H7 (cell line): ENCODE results near the gene FGF14. TPM values are rescaled to one million over a fixed set of nuclear protein-coding genes. Genes with fewer than 3 reads are reported as not detected.
"Not testable (repeated sequence)": the region's sequence is repeated elsewhere in the genome, so short reads cannot be mapped to it uniquely, and the experiment has no call there.

ENCODE experiments used
- DNase-seq: peaks from one replicate; pipeline ENCODE4 v3.0.0; 2012
- H3K27me3 ChIP-seq: 2 replicates; pipeline ENCODE4 v1.6.0; 2011; ENCODE audit warnings: mild to moderate bottlenecking, low read length; ENCODE audit not compliant: control insufficient read depth, insufficient read depth
- H3K36me3 ChIP-seq: replicated peaks from 2 replicates; pipeline ENCODE4 v1.5.1; 2011; ENCODE audit warnings: low read length; ENCODE audit not compliant: control insufficient read depth, insufficient read depth
- H3K4me3 ChIP-seq: 2 replicates; pipeline ENCODE4 v1.5.1; 2011; ENCODE audit warnings: low read depth, mild to moderate bottlenecking, control low read depth, low read length, moderate library complexity; ENCODE audit not compliant: insufficient read depth
- total RNA-seq: library from RNA; depleted of rRNA; stranded (reverse); fragments of >200 nt; shearing (Covaris generic); gene quantifications from 2 replicates; pipeline ENCODE4 v1.2.3, GENCODE V29; 2014

FGF14 gene
- total RNA-seq, 1 experiment from 2014 or later: 0.73 TPM

DNA sequence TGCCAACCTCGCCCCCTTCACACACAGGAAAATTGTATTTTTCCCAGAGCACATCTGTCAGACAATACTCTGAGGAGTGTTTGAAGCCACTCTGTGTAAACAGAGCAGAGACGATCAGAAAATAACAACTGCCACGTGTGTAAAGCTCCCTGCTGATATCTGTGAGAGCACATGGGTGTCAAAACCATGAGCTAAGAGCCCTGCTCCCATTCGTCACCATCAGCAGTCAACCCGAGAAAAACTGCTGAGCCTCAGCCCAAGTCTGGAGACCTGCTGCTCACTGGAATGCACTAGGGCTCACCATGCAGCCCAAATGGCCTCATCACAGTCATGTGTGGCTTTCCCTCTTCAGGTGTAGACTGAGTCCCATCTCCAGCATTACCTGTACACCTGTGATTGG, 304.1 kb downstream of the FGF14 start:
- no peaks in the 10 kb centered on the region for H3K27me3 ChIP-seq
- no peak overlapping the region for H3K4me3 ChIP-seq
- no peaks in the 10 kb centered on the region for H3K36me3 ChIP-seq
- DNase-seq: no peak

DNA sequence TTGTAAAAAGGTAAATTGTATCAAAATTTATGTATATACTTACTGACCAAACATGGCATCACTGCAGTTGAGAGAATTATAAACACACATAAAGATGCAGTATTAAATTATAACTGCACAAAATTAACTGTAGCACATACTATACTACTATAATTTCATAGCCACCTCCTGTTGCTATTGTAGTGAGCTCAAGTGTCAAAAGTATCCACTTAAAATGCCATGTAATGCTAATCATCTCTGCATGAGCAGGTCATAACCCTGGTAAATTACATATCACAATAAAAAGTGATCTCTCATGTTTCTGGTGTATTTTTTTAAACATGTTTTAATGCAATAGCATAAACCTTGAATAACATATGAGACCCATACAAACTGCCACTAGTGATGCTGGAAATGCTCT, 308.6 kb downstream of the FGF14 start:
- not testable (repeated sequence) for H3K4me3 ChIP-seq, H3K27me3 ChIP-seq, H3K36me3 ChIP-seq, DNase-seq

- Histone ChIP-seq H3K27me3 (no peaks in the 10 kb centered on the region), H3K36me3 (no peaks in the 10 kb centered on the region), H3K4me3 (no peak overlapping the region)
- peak; percentile 62 for DNase-seq
Observed at GRCh38 chr13:102091231-102091630, 310.6 kb downstream of the FGF14 start.

- no peaks in the 10 kb centered on the region for H3K36me3 ChIP-seq
- no peak overlapping the region for H3K4me3 ChIP-seq
- no peak for DNase-seq
Observed at GRCh38 chr13:102090532-102090931, 311.3 kb downstream of the FGF14 start.

DNA sequence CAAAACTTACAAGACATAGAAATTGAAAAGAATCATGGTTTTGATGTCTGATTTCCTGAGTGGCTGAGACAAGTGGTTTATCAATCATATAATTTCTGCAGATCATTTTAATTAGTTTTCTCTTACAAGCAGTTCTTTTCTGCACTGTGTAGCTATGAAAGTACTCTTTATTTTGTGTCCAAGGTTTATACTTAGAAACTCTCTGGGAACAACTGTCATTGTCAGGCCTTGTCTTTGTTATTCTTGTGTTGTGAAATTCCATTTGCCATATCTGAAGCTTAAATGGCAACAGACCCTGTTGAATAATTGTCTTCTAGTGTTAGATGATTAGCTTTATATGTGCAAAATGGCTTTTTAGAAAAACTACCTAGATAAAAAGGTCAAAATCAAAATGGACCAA, 312.1 kb downstream of the FGF14 start:
- no peak overlapping the region for H3K4me3 ChIP-seq

More at GRCh38 chr13:102090532-102090931, 311.3 kb downstream of the FGF14 start:
- no peaks in the 10 kb centered on the region for H3K27me3 ChIP-seq

GRCh38 chr13:102089177-102089576, 312.7 kb downstream of the FGF14 start:
- H3K27me3 ChIP-seq: no peaks in the 10 kb centered on the region
- no peak for DNase-seq
- no peaks in the 10 kb centered on the region for H3K36me3 ChIP-seq
- no peak overlapping the region for H3K4me3 ChIP-seq

More for the DNA sequence above, 312.1 kb downstream of the FGF14 start:
- DNase-seq: no peak
- Histone ChIP-seq H3K27me3 (no peaks in the 10 kb centered on the region), H3K36me3 (no peaks in the 10 kb centered on the region)

GRCh38 chr13:102073251-102073650, 328.6 kb downstream of the FGF14 start:
- no peak overlapping the region for H3K4me3 ChIP-seq
- H3K27me3 ChIP-seq: no peaks in the 10 kb centered on the region
- no peaks in the 10 kb centered on the region for H3K36me3 ChIP-seq
- no peak for DNase-seq

DNA sequence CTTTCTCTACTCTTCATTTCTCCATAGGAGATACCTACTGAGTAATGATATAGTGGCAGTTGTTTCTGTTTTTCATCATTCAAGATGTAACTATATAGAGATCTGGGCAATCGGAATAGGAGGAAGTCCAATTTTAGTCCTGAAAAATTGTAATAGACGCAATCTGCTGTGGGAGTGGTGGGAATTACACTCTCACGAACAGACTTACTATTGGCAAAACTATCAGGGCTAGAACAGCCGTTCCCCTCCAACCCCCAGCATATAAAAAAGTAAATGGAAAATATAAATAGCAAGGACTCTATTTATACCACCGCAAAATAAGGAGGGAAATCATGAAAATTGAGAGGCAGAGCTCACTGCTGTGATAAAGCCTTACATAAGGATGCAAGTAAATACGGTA, 330.1 kb downstream of the FGF14 start:
- Histone ChIP-seq H3K36me3 (no peaks in the 10 kb centered on the region), H3K27me3 (no peaks in the 10 kb centered on the region), H3K4me3 (no peak overlapping the region)
- no peak for DNase-seq

DNA sequence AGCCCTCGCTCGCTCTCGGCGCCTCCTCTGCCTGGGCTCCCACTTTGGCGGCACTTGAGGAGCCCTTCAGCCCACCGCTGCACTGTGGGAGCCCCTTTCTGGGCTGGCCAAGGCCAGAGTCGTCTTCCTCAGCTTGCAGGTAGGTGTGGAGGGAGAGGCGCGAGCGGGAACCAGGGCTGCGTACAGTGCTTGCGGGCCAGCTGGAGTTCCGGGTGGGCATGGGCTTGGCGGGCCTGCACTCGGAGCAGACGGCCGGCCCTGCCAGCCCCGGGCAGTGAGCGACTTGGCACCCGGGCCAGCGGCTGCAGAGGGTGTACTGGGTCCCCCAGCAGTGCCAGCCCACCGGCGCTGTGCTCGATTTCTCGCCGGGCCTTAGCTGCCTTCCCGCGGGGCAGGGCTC, 333.5 kb downstream of the FGF14 start:
- not testable (repeated sequence) for DNase-seq, H3K36me3 ChIP-seq, H3K27me3 ChIP-seq, H3K4me3 ChIP-seq

DNA sequence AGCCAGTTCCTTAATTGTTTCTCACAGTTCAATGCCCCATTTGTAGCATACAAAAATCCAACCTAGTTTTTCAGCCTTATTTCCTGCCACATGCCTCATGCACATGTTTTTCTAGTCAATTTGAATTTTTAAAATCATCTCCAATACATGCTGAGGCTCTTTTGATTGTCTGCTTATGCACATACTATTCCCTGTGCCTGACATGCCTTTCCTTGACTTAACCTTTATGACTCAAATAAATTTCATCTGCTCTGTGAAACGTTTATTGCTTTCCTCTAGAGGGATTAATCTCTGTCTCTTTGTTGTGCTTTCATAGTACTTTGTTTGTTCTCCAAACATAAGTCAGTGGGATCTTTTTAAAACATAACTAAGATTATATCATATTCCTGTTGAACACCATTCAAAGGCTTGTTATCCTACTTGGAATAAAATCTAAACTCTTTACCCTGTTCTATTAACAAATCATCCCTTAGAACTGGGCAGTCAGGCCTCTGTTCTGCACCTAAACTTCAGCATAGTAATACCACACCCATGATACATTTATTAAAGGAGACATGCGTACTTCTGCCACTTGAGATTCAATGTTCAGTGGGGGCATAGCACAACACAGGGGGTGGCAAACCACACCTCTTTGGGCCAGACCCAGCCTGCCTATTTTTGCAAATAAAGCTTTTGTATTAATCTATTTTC, 346.6 kb downstream of the FGF14 start:
- Histone ChIP-seq H3K4me3 (no peak overlapping the region), H3K36me3 (no peaks in the 10 kb centered on the region), H3K27me3 (no peaks in the 10 kb centered on the region)
- no peak for DNase-seq

DNA sequence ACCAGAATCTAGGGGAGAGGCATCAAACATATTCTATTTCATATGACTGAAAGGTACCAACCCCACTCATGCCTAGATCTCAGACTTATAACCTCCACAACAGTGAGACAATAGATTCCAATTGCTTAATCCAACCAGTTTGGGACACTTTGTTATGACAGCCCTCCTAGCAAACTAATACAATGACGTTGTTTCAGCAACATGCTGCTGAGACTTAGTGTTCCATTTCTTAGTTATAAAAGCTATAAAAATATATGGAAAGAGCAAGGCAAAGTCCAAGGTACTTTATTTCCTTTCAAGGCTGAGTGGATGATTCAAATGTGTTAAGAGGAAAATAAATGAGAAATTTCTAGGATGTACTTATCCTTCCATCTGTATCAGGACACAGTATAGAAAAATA, 352.0 kb downstream of the FGF14 start:
- H3K4me3 ChIP-seq: no peak overlapping the region
- no peaks in the 10 kb centered on the region for H3K27me3 ChIP-seq

GRCh38 chr13:102045731-102046130, 356.1 kb downstream of the FGF14 start:
- Histone ChIP-seq H3K4me3 (no peak overlapping the region), H3K36me3 (no peaks in the 10 kb centered on the region), H3K27me3 (no peaks in the 10 kb centered on the region)
- DNase-seq: no peak

More for the DNA sequence above, 352.0 kb downstream of the FGF14 start:
- H3K36me3 ChIP-seq: no peaks in the 10 kb centered on the region
- DNase-seq: no peak

DNA sequence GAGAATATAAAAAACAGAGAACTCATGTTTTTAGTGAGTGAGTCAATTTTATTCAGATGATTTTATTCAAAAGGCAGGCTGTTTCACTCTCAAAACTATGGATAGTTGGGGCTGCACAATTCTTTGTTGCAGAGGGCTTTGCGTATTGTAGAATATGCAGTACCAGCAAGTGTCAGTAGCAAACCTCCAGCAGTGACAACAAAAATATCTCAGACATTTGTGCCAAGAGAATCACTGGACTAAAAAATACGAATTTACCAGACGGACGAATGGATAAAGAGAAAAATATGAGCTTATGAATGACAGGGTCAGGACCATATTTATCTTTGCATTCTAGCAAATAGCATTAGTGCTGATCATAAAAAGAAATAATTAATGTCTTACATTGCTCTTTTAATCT, 359.1 kb downstream of the FGF14 start:
- no peak overlapping the region for H3K4me3 ChIP-seq
- no peak for DNase-seq
- no peaks in the 10 kb centered on the region for H3K27me3 ChIP-seq
- H3K36me3 ChIP-seq: no peaks in the 10 kb centered on the region

GRCh38 chr13:102041544-102041943, 360.3 kb downstream of the FGF14 start:
- H3K36me3 ChIP-seq: no peaks in the 10 kb centered on the region
- H3K27me3 ChIP-seq: no peaks in the 10 kb centered on the region
- no peak for DNase-seq
- no peak overlapping the region for H3K4me3 ChIP-seq

- H3K4me3 ChIP-seq: no peak overlapping the region
- no peaks in the 10 kb centered on the region for H3K36me3 ChIP-seq
- DNase-seq: no peak
- no peaks in the 10 kb centered on the region for H3K27me3 ChIP-seq
Observed at GRCh38 chr13:102040812-102041211, 361.0 kb downstream of the FGF14 start.

DNA sequence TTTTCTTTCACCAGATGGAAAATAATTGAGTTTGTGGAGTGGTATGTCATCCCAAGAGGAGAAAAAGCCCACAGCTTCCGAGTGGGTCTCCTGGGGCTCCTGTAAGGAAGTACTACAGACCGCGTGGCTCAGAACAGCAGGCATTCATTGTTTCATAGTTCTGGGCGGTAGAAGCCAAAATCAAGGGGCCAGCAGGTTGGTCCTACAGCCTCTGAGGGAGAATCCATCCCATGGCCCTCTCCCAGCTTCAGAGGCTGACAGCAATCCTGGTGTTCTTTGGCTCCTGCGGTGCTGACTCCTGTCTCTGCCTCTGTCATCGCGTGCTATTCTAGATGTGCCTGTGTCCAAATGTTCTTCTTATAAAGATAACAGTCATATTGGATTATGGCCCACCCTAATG, 362.6 kb downstream of the FGF14 start:
- no peak for DNase-seq
- Histone ChIP-seq H3K4me3 (no peak overlapping the region), H3K36me3 (no peaks in the 10 kb centered on the region), H3K27me3 (no peaks in the 10 kb centered on the region)
